Mesothelial cell of epicardium (in vitro differentiated cells): ENCODE data around the gene RBM27. TPM values are rescaled to one million over a fixed set of nuclear protein-coding genes. Genes with fewer than 3 reads are reported as not detected.

Experiments
- DNase-seq, 2 experiments: peaks; one replicate each; pipeline ENCODE4 v3.0.0; 2021; ENCODE audit warnings: low spot score in 2 of 2; ENCODE audit not compliant: unreplicated experiment in 2 of 2
- H3K27ac Mint-ChIP-seq: 2 replicates; pipeline ENCODE4 v1.8.0; 2021; ENCODE audit warnings: mixed read lengths
- H3K27me3 Mint-ChIP-seq: 2 replicates; pipeline ENCODE4 v1.8.0; 2021; ENCODE audit warnings: low read depth, mixed read lengths
- H3K36me3 Mint-ChIP-seq: 2 replicates; pipeline ENCODE4 v1.8.0; 2021; ENCODE audit warnings: mixed read lengths
- H3K4me1 Mint-ChIP-seq: 2 replicates; pipeline ENCODE4 v1.8.0; 2021; ENCODE audit warnings: mixed read lengths
- H3K4me3 Mint-ChIP-seq: 2 replicates; pipeline ENCODE4 v1.8.0; 2021; ENCODE audit warnings: mild to moderate bottlenecking, moderate library complexity, mixed read lengths
- H3K9me3 Mint-ChIP-seq: 2 replicates; pipeline ENCODE4 v1.8.0; 2021; ENCODE audit warnings: mixed read lengths
- total RNA-seq: library from RNA; stranded (reverse); gene quantifications from 3 replicates; pipeline ENCODE4 v1.2.1, GENCODE V29; 2021
- TF ChIP-seq, protein P1 (sequence below): fragments of 200-600 bp; sonication (generic); IDR thresholded peaks from one replicate; pipeline ENCODE4 v1.5.0; 2021; ENCODE audit warnings: antibody characterized with exemption; ENCODE audit not compliant: unreplicated experiment

The RBM27 gene
- total RNA-seq, 1 donor from 2014 or later, result 23.1 TPM

DNA sequence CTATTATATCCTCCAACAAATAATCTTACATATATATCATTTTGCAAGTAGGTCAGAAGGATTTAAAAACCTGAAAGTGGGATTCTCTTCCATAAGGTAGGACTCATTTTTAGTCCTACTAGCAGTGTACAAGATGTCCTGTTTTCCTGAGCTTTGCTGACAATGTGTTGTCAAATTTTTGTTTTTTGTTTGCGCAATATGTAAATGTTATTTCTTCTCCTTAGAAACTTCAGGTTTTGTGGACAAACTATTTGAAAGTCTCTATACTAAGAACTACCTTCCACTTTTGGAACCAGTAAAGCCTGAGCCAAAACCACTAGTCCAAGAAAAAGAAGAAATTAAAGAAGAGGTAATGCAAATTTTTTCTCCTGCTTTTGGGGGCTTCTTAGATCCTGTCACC is 19.8 kb downstream of the RBM27 start:
- Mint-ChIP-seq H3K9me3 (no peaks in the 10 kb centered on the region), H3K36me3 (peaks cover 28% of the 10 kb centered on the region), H3K27me3 (no peaks in the 10 kb centered on the region), H3K4me1 (no peaks in the 10 kb centered on the region), H3K27ac (no peak overlapping the region), H3K4me3 (no peak overlapping the region)
- DNase-seq, result no peak
- TF ChIP-seq, protein P1, sequence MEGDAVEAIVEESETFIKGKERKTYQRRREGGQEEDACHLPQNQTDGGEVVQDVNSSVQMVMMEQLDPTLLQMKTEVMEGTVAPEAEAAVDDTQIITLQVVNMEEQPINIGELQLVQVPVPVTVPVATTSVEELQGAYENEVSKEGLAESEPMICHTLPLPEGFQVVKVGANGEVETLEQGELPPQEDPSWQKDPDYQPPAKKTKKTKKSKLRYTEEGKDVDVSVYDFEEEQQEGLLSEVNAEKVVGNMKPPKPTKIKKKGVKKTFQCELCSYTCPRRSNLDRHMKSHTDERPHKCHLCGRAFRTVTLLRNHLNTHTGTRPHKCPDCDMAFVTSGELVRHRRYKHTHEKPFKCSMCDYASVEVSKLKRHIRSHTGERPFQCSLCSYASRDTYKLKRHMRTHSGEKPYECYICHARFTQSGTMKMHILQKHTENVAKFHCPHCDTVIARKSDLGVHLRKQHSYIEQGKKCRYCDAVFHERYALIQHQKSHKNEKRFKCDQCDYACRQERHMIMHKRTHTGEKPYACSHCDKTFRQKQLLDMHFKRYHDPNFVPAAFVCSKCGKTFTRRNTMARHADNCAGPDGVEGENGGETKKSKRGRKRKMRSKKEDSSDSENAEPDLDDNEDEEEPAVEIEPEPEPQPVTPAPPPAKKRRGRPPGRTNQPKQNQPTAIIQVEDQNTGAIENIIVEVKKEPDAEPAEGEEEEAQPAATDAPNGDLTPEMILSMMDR, result no peak

DNA sequence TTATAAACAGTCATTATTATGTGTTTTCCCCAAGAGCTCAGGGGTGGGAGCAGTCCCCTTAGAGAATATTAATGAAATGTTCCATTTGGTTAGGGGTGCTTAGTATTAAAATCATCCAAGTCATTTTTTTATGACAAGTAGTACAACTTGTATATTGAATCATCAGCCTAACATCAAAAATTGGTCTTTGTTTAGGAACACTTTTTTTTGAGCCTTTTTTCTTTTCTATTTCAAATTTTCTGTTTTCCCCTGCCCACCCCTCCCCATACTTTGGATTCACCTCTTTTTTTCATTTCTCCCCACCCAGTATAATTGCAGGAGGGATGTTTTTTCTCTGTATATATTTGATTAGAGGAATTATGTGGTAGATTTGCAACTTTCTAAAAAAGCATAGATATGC is 25.8 kb downstream of the RBM27 start:
- Mint-ChIP-seq H3K36me3 (peaks cover 33% of the 10 kb centered on the region), H3K4me1 (no peaks in the 10 kb centered on the region), H3K4me3 (no peak overlapping the region), H3K27ac (no peak overlapping the region), H3K27me3 (no peaks in the 10 kb centered on the region), H3K9me3 (no peaks in the 10 kb centered on the region)
- TF ChIP-seq, protein P1, result no peak
- no peak for DNase-seq

DNA sequence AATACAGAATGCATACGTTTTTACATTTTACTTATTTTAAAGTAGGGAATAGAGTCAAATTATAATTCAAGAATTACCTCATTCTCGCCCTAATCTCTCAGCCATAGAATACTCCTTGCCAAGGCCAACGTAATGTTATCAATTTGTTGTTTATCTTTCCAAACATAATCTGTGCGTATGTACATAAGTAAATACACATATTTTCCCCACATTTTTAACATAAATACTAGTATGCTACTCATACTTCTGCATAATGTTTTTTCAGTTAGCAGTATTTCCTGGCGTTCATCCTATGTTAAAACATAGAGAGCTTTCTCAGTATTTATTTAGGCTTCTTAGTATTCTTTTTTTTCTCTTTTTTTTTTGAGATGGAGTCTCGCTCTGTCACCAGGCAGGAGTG is 28.8 kb downstream of the RBM27 start:
- Mint-ChIP-seq H3K4me1 (no peaks in the 10 kb centered on the region), H3K4me3 (no peak overlapping the region)

DNA sequence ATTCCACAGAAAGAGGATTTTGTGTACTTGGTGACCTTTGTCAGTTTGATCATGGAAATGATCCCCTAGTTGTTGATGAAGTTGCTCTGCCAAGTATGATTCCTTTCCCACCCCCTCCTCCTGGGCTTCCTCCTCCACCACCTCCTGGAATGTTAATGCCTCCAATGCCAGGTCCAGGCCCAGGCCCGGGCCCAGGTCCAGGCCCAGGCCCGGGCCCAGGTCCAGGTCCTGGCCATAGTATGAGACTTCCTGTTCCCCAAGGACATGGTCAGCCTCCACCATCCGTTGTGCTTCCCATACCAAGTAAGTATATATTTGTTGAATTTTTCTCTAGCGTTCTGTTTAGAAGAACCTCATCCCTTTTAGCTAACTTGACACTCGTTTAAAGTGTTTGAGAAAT is 30.0 kb downstream of the RBM27 start:
- Mint-ChIP-seq H3K4me1 (no peaks in the 10 kb centered on the region), H3K27ac (no peak overlapping the region), H3K4me3 (no peak overlapping the region), H3K36me3 (peaks cover 29% of the 10 kb centered on the region), H3K9me3 (no peaks in the 10 kb centered on the region), H3K27me3 (no peaks in the 10 kb centered on the region)
- DNase-seq, result no peak
- TF ChIP-seq, protein P1, result no peak

More for the DNA sequence above, 28.8 kb downstream of the RBM27 start:
- Mint-ChIP-seq H3K36me3 (peaks cover 27% of the 10 kb centered on the region), H3K9me3 (no peaks in the 10 kb centered on the region), H3K27me3 (no peaks in the 10 kb centered on the region), H3K27ac (no peak overlapping the region)
- no peak for DNase-seq
- TF ChIP-seq, protein P1, result no peak

DNA sequence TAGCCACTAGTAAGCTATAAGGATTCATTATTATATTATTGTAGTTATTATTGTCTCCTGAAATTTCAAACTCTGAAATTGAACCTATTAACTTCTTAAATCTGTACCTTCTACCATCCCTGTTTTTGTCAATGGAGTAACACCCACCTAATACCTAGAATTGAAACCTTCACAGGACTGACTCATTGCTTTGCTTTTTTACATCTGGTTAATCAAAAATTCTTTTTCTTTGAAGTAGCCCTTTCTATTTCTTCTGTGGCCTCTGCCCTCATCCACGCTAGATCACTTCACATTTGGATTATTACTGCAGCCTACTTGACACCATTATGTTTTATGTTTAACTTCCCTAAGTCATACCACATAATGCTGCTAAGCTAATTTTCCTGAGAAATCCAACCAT is 35.6 kb downstream of the RBM27 start:
- Mint-ChIP-seq H3K9me3 (no peaks in the 10 kb centered on the region), H3K4me3 (no peak overlapping the region), H3K36me3 (peaks cover 20% of the 10 kb centered on the region), H3K27ac (no peak overlapping the region), H3K27me3 (no peaks in the 10 kb centered on the region), H3K4me1 (no peaks in the 10 kb centered on the region)
- DNase-seq, result no peak
- TF ChIP-seq, protein P1, result no peak

DNA sequence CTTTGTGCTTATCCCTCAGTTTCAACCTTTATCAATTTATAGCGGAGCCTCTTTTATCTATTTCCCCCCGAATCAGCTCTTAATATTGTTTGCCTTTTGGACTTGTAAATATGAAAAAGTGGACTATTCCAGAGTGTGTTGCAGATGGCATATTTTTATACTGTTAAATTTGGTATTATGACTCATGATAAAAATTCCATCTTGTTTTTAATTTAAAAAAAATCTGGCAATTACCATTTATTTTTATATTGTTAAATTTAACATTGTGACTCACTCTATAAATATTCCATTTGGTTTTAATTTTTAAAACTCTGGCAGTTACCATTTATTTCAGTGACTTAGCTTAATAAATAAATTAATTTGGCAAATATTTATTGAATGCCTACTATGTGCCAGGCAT is 37.5 kb downstream of the RBM27 start:
- no peak for DNase-seq
- no peak overlapping the region for H3K4me3 Mint-ChIP-seq
- H3K9me3 Mint-ChIP-seq, result no peaks in the 10 kb centered on the region
- peaks cover 28% of the 10 kb centered on the region for H3K36me3 Mint-ChIP-seq
- H3K4me1 Mint-ChIP-seq, result no peaks in the 10 kb centered on the region
- no peaks in the 10 kb centered on the region for H3K27me3 Mint-ChIP-seq
- TF ChIP-seq, protein P1, result no peak
- H3K27ac Mint-ChIP-seq, result no peak overlapping the region
